Common myeloid progenitor, CD34-positive (primary cell): Measurements from ENCODE around the gene BBS10.

Experiments used
- CTCF ChIA-PET: fragments of 350-600 bp; sonication (Branson Sonifier 250); formaldehyde crosslinking; loops from one replicate; lab custom pipeline; 2021; ENCODE audit warnings: antibody characterized with exemption; lab: Charles Lee
- POLR2A ChIA-PET: fragments of 350-600 bp; sonication (Branson Sonifier 250); formaldehyde crosslinking; loops from one replicate; lab custom pipeline; 2021; ENCODE audit warnings: antibody characterized with exemption; lab: Charles Lee
- DNase-seq, 3 donors: peaks; one replicate each; pipeline versions ENCODE4 v3.0.0 to v3.0.0-alpha.2; 2013
- H3K27ac ChIP-seq, 2 experiments: 1 replicate in 1 of 2; 2 replicates in 1 of 2; pipeline ENCODE4 v1.7.0; 2013; ENCODE audit warnings: inconsistent platforms in 2 of 2, low read length in 2 of 2, mild to moderate bottlenecking in 2 of 2, low read depth in 1 of 2, moderate library complexity in 1 of 2; ENCODE audit not compliant: severe bottlenecking in 2 of 2, insufficient read depth in 1 of 2, poor library complexity in 1 of 2
- H3K27me3 ChIP-seq, 5 experiments: replicated peaks in 2 of 5; 1 replicate in 3 of 5; 2 replicates in 2 of 5; pipeline versions ENCODE4 v1.6.1 to v1.7.0; 2013; ENCODE audit warnings: low read length in 4 of 5, mild to moderate bottlenecking in 2 of 5, moderate library complexity in 2 of 5, inconsistent platforms in 1 of 5; ENCODE audit not compliant: insufficient read depth in 5 of 5, control insufficient read depth in 4 of 5
- H3K36me3 ChIP-seq, 4 experiments: 1 replicate in 2 of 4; 2 replicates in 2 of 4; pipeline versions ENCODE4 v1.6.1 to v1.7.0; 2013; ENCODE audit warnings: low read length in 3 of 4, control low read depth in 1 of 4, mild to moderate bottlenecking in 1 of 4; ENCODE audit not compliant: control insufficient read depth in 4 of 4, insufficient read depth in 4 of 4
- H3K4me1 ChIP-seq, 4 experiments: 1 replicate in 3 of 4; 2 replicates in 1 of 4; pipeline versions ENCODE4 v1.6.1 to v1.7.1; 2013; ENCODE audit warnings: low read length in 3 of 4, mild to moderate bottlenecking in 3 of 4, control low read depth in 1 of 4, inconsistent platforms in 1 of 4, moderate library complexity in 1 of 4; ENCODE audit not compliant: control insufficient read depth in 4 of 4, insufficient read depth in 4 of 4; ENCODE audit errors: control extremely low read depth in 1 of 4
- H3K4me3 ChIP-seq, 7 experiments: 1 replicate in 4 of 7; 2 replicates in 3 of 7; pipeline versions ENCODE4 v1.5.1 to v1.7.0; 2013; ENCODE audit warnings: mild to moderate bottlenecking in 7 of 7, low read length in 6 of 7, moderate library complexity in 6 of 7, inconsistent platforms in 2 of 7, low read depth in 2 of 7, control low read depth in 1 of 7; ENCODE audit not compliant: insufficient read depth in 4 of 7, control insufficient read depth in 1 of 7; ENCODE audit errors: extremely low read depth in 1 of 7
- H3K9me3 ChIP-seq, 5 experiments: 1 replicate in 4 of 5; 2 replicates in 1 of 5; pipeline versions ENCODE4 v1.6.1 to v1.7.1; 2013; ENCODE audit warnings: low read length in 4 of 5, mild to moderate bottlenecking in 2 of 5, inconsistent platforms in 1 of 5, low read depth in 1 of 5, moderate library complexity in 1 of 5; ENCODE audit not compliant: control insufficient read depth in 4 of 5, insufficient read depth in 2 of 5; ENCODE audit errors: control extremely low read depth in 1 of 5
- WGBS: methylation state at CpG from one replicate; pipeline ENCODE4 v1.1.5; 2013; ENCODE audit not compliant: insufficient coverage; 5-methylcytosine and 5-hydroxymethylcytosine counted together

The BBS10 gene

GRCh38 chr12:76316468-76316867 is 31.7 kb downstream of the BBS10 start:
- Histone ChIP-seq H3K4me1 (no peaks in the 10 kb centered on the region), H3K27ac (no peak overlapping the region), H3K4me3 (no peak overlapping the region), H3K27me3 (peaks cover 0 to 7% (median 2%) of the 10 kb centered on the region in 5 experiments), H3K36me3 (no peaks in the 10 kb centered on the region), H3K9me3 (no peaks in the 10 kb centered on the region)
- POLR2A ChIA-PET, result interaction anchor here (0.6 kb wide), 1 partner anchor 424 kb away, joined by 3 read pairs; no protein-coding TSS in a partner anchor
- no peak for DNase-seq
- CTCF ChIA-PET, result no interaction called here
- 92% methylated on average over 2 of the region's 7 CpGs for WGBS

GRCh38 chr12:76313299-76313698 is 34.9 kb downstream of the BBS10 start:
- 84% methylated on average over 8 of the region's 9 CpGs for WGBS
- Histone ChIP-seq H3K4me3 (no peak overlapping the region), H3K36me3 (no peaks in the 10 kb centered on the region), H3K9me3 (no peaks in the 10 kb centered on the region), H3K27ac (no peak overlapping the region), H3K27me3 (peaks cover 0 to 7% (median 2%) of the 10 kb centered on the region in 5 experiments), H3K4me1 (no peaks in the 10 kb centered on the region)
- DNase-seq, result no peak
- ChIA-PET CTCF (no interaction called here), POLR2A (interaction anchor here (0.6 kb wide), 1 partner anchor 72 kb away, joined by 3 read pairs; no protein-coding TSS in a partner anchor)

- Histone ChIP-seq H3K27me3 (peaks cover 0 to 7% (median 2%) of the 10 kb centered on the region in 5 experiments), H3K27ac (no peak overlapping the region), H3K36me3 (no peaks in the 10 kb centered on the region), H3K4me1 (no peaks in the 10 kb centered on the region), H3K4me3 (no peak overlapping the region), H3K9me3 (no peaks in the 10 kb centered on the region)
- WGBS, result 91% methylated on average over 6 of the region's 7 CpGs
- ChIA-PET CTCF (no interaction called here), POLR2A (no interaction called here)
- no peak for DNase-seq
Observed at GRCh38 chr12:76312315-76312714, 35.9 kb downstream of the BBS10 start.

GRCh38 chr12:76311796-76312195 is 36.4 kb downstream of the BBS10 start:
- no peak overlapping the region for H3K4me3 ChIP-seq
- H3K27ac ChIP-seq, result no peak overlapping the region
- H3K27me3 ChIP-seq, result peaks cover 0 to 6% (median 2%) of the 10 kb centered on the region in 5 experiments
- POLR2A ChIA-PET, result no interaction called here
- H3K4me1 ChIP-seq, result no peaks in the 10 kb centered on the region
- H3K9me3 ChIP-seq, result no peaks in the 10 kb centered on the region
- WGBS, result no CpG with 5 or more reads among the region's 3 CpGs
- H3K36me3 ChIP-seq, result no peaks in the 10 kb centered on the region
- CTCF ChIA-PET, result no interaction called here
- DNase-seq, result no peak

GRCh38 chr12:76310110-76310509 is 38.1 kb downstream of the BBS10 start:
- H3K4me3 ChIP-seq, result no peak overlapping the region
- peaks cover 0 to 4% (median 2%) of the 10 kb centered on the region in 5 experiments for H3K27me3 ChIP-seq
- H3K4me1 ChIP-seq, result no peaks in the 10 kb centered on the region
- ChIA-PET CTCF (no interaction called here), POLR2A (no interaction called here)
- H3K36me3 ChIP-seq, result no peaks in the 10 kb centered on the region
- no peaks in the 10 kb centered on the region for H3K9me3 ChIP-seq
- DNase-seq, result no peak
- no peak overlapping the region for H3K27ac ChIP-seq

- no peaks in the 10 kb centered on the region for H3K36me3 ChIP-seq
- no peak for DNase-seq
- POLR2A ChIA-PET, result no interaction called here
- H3K4me1 ChIP-seq, result no peaks in the 10 kb centered on the region
- H3K4me3 ChIP-seq, result no peak overlapping the region
- peaks cover 0 to 4% (median 2%) of the 10 kb centered on the region in 5 experiments for H3K27me3 ChIP-seq
- CTCF ChIA-PET, result interaction anchor here (0.7 kb wide), 1 partner anchor 409 kb away, joined by 3 read pairs; no protein-coding TSS in a partner anchor
- H3K9me3 ChIP-seq, result no peaks in the 10 kb centered on the region
- no peak overlapping the region for H3K27ac ChIP-seq
- WGBS, result 100% methylated on average over 2 of the region's 3 CpGs
Observed at GRCh38 chr12:76308866-76309265, 39.3 kb downstream of the BBS10 start.

GRCh38 chr12:76307083-76307482 is 41.1 kb downstream of the BBS10 start:
- Histone ChIP-seq H3K9me3 (no peaks in the 10 kb centered on the region), H3K36me3 (no peaks in the 10 kb centered on the region), H3K27ac (no peak overlapping the region), H3K4me3 (no peak overlapping the region), H3K4me1 (no peaks in the 10 kb centered on the region), H3K27me3 (peaks cover 0 to 2% (median 0%) of the 10 kb centered on the region in 5 experiments)
- ChIA-PET POLR2A (no interaction called here), CTCF (no interaction called here)
- WGBS, result 100% methylated on average over 1 of the region's 1 CpG
- DNase-seq, result no peak
